KMS-11 (cell line): ENCODE results near the gene TMEM79.
"Not testable (repeated sequence)": the region's sequence is repeated elsewhere in the genome, so short reads cannot be mapped to it uniquely, and the experiment has no call there.

Experiments
- H2AFZ ChIP-seq: fragments of 200-600 bp; sonication (generic); 2 replicates; pipeline ENCODE4 v1.6.1; 2016; ENCODE audit warnings: antibody characterized with exemption, mixed run types, low read depth
- H3K27ac ChIP-seq: fragments of 200-600 bp; sonication (generic); 2 replicates; pipeline ENCODE4 v1.6.1; 2016; ENCODE audit warnings: mild to moderate bottlenecking, mixed run types
- H3K27me3 ChIP-seq: fragments of 200-600 bp; sonication (generic); 2 replicates; pipeline ENCODE4 v1.6.1; 2017; ENCODE audit warnings: mild to moderate bottlenecking, low read depth, mixed run types, moderate library complexity; ENCODE audit not compliant: insufficient read depth
- H3K36me3 ChIP-seq: fragments of 200-600 bp; sonication (generic); 2 replicates; pipeline ENCODE4 v1.6.1; 2017; ENCODE audit warnings: mild to moderate bottlenecking, mixed run types; ENCODE audit not compliant: insufficient read depth
- H3K4me1 ChIP-seq: fragments of 200-600 bp; sonication (generic); 2 replicates; pipeline ENCODE4 v1.6.1; 2016; ENCODE audit warnings: mild to moderate bottlenecking, low read depth, mixed run types; ENCODE audit not compliant: poor library complexity, severe bottlenecking
- H3K4me2 ChIP-seq: fragments of 200-600 bp; sonication (generic); 2 replicates; pipeline ENCODE4 v1.7.0; 2016; ENCODE audit warnings: mild to moderate bottlenecking, mixed run types
- H3K4me3 ChIP-seq: fragments of 200-600 bp; sonication (generic); IDR thresholded peaks from 2 replicates; pipeline ENCODE4 v1.6.1; 2017; ENCODE audit warnings: low read depth, low read length, mixed read lengths; ENCODE audit not compliant: insufficient read depth
- H3K79me2 ChIP-seq: fragments of 200-600 bp; sonication (generic); 2 replicates; pipeline ENCODE4 v1.6.1; 2016; ENCODE audit warnings: low read depth, mixed run types; ENCODE audit not compliant: insufficient read depth
- H3K9ac ChIP-seq: fragments of 200-600 bp; sonication (generic); 2 replicates; pipeline ENCODE4 v1.6.1; 2016; ENCODE audit warnings: mild to moderate bottlenecking, mixed run types
- H4K20me1 ChIP-seq: fragments of 200-600 bp; sonication (generic); 2 replicates; pipeline ENCODE4 v1.6.1; 2016; ENCODE audit warnings: mild to moderate bottlenecking, mixed run types; ENCODE audit not compliant: insufficient read depth
- TF ChIP-seq, protein P1 (sequence below): fragments of 200-600 bp; sonication (generic); conservative IDR thresholded peaks from 2 replicates; pipeline ENCODE4 v1.6.1; 2017; ENCODE audit warnings: low read depth, mild to moderate bottlenecking, antibody characterized with exemption, low read length, moderate library complexity, mixed read lengths

The TMEM79 gene

DNA sequence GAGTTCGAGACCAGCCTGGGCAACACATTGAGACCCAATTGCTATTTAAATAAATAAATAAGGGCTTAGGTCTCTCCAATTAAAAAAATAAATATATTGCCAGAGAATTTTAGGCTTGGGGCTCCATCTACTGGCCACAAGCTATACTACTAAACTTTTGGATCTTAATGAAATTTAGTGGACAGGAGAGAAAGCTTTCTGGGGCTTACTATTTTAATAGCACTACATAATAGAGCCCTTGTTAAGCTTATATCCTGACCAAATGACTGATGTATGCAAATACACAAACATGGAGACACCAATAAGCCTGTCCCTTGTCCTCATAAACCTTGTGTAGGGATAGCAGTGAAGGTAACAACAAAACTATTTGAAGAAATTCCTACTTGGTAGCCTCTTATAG is 35.5 kb downstream of the TMEM79 start:
- Histone ChIP-seq H3K9ac (no peak overlapping the region), H3K27me3 (no peaks in the 10 kb centered on the region), H2AFZ (no peak overlapping the region), H3K4me2 (no peak overlapping the region), H3K27ac (no peak overlapping the region; the same call in 1 of the 2 replicates), H3K79me2 (peaks cover 38% of the 10 kb centered on the region; the same call in 1 of the 2 replicates), H4K20me1 (peaks cover 20% of the 10 kb centered on the region; the same call in 1 of the 2 replicates), H3K36me3 (peaks cover 94% of the 10 kb centered on the region; the same call in 1 of the 2 replicates), H3K4me3 (no peak overlapping the region), H3K4me1 (no peaks in the 10 kb centered on the region)
- TF ChIP-seq, protein P1, sequence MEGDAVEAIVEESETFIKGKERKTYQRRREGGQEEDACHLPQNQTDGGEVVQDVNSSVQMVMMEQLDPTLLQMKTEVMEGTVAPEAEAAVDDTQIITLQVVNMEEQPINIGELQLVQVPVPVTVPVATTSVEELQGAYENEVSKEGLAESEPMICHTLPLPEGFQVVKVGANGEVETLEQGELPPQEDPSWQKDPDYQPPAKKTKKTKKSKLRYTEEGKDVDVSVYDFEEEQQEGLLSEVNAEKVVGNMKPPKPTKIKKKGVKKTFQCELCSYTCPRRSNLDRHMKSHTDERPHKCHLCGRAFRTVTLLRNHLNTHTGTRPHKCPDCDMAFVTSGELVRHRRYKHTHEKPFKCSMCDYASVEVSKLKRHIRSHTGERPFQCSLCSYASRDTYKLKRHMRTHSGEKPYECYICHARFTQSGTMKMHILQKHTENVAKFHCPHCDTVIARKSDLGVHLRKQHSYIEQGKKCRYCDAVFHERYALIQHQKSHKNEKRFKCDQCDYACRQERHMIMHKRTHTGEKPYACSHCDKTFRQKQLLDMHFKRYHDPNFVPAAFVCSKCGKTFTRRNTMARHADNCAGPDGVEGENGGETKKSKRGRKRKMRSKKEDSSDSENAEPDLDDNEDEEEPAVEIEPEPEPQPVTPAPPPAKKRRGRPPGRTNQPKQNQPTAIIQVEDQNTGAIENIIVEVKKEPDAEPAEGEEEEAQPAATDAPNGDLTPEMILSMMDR = peak; percentile 98

DNA sequence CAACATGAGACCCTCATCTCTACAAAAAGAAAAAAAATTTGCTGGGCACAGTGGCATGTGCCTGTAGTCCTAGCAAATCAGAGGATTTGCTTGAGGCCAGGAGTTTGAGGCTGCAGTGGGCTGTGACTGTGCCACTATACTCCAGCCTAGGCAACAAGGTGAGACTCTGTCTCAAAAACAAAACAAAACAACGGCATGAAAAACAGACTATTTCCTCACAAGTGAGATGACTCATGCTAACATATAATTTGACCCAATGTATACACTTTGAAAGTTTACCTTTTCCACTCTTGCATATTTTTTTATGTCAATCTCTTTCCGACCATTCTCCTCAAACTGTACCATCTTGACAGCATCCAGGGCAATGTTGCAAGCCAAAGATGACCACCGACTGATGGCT is 36.4 kb downstream of the TMEM79 start:
- Histone ChIP-seq H3K9ac (no peak overlapping the region), H3K27me3 (no peaks in the 10 kb centered on the region), H3K4me1 (no peaks in the 10 kb centered on the region), H3K27ac (no peak overlapping the region), H4K20me1 (peaks cover 12% of the 10 kb centered on the region; the same call in 1 of the 2 replicates), H3K4me3 (no peak overlapping the region), H3K36me3 (peaks cover 94% of the 10 kb centered on the region; the same call in 1 of the 2 replicates), H2AFZ (no peak overlapping the region), H3K79me2 (peaks cover 41% of the 10 kb centered on the region; the same call in 1 of the 2 replicates), H3K4me2 (no peak overlapping the region)
- TF ChIP-seq, protein P1 = no peak

DNA sequence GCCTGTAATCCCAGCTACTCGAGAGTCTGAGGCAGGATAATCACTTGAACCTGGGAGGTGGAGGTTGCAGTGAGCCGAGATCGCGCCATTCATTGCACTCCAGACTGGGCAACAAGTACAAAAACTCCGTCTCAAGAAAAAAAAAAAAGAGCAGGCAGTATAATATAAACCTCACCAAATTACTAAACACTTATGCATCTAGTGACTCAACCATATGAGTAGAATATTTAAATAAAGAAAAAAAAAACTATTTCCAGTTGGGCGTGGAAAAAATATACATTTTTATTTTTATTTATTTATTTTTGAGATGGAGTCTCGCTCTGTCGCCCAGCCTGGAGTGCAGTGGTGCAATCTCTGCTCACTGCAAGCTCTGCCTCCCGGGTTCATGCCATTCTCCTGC is 39.1 kb downstream of the TMEM79 start:
- H3K36me3 ChIP-seq = peaks cover 78% of the 10 kb centered on the region; the same call in 1 of the 2 replicates
- not testable (repeated sequence) for H3K4me3 ChIP-seq, H3K4me2 ChIP-seq, H3K27me3 ChIP-seq, H3K4me1 ChIP-seq, H3K9ac ChIP-seq, H2AFZ ChIP-seq, H3K27ac ChIP-seq
- peaks cover 12% of the 10 kb centered on the region; the same call in 1 of the 2 replicates for H4K20me1 ChIP-seq
- peaks cover 48% of the 10 kb centered on the region; the same call in 1 of the 2 replicates for H3K79me2 ChIP-seq

DNA sequence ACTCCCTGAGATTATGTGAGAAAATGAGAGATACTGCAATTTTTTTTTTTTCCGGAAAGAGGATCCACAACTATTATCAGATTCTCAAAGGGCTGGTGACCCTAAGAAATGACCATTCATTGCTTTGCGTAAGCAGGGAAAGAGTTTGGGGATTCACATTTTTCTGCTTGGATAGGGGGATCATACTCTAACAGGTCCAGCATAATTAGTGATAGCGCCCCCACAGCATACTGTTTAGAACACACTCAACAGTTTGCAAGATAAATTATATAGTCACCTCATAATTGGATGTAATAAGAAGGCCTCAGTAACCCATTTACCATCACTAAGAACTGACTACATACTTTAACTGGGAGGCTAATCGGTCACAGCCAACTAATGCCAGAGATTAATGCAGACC is 52.1 kb downstream of the TMEM79 start:
- no peaks in the 10 kb centered on the region for H3K27me3 ChIP-seq
- peak overlapping the region; percentile 4 for H3K4me3 ChIP-seq
- TF ChIP-seq, protein P1 = peak; percentile 63
- H3K4me1 ChIP-seq = peaks cover 24% of the 10 kb centered on the region
- H3K36me3 ChIP-seq = peaks cover 48% of the 10 kb centered on the region
- H3K79me2 ChIP-seq = peaks cover 61% of the 10 kb centered on the region
- H2AFZ ChIP-seq = no peak overlapping the region
- no peak overlapping the region for H3K27ac ChIP-seq
- peaks cover 22% of the 10 kb centered on the region for H4K20me1 ChIP-seq
- H3K4me2 ChIP-seq = peak overlapping the region; percentile 79
- no peak overlapping the region for H3K9ac ChIP-seq

DNA sequence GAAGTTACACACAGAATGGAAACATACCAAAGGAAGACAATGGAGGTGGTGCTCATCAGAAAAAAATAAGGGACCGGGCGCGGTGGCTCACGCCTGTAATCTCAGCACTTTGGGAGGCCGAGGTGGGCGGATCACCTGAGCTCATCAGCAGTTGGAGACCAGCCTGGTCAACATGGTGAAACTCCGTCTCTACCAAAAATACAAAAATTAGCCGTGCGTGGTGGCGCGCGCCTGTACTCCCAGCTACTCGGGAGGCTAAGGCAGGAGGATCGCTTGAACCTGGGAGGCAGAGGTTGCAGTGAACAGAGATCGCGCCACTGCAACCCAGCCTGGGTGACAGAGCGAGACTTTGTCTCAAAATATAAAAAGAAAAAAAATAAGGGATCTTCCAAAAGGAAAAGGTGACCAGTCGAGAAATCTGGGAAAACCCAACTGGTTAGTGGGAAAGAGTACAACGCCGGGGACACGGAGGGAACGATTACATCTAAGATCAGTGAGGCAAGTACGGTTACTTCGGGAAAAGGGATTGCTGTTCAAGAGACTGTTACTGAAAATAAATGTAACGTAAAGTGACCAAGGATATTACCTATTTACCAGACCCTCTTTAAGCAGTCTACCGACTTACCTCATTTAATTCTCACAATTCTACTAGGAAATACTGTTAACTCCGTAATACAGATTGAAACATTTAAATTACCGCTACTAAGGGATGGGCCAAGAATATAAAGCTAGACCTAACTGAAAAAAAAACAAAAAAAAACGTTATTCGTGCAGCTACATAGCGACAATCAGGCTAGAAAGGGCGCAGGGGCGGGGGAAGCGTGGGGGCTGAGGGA is 53.1 kb downstream of the TMEM79 start:
- peaks cover 43% of the 10 kb centered on the region for H3K36me3 ChIP-seq
- H3K27ac ChIP-seq = peak overlapping the region; percentile 79
- H3K9ac ChIP-seq = peak overlapping the region; percentile 65
- peaks cover 22% of the 10 kb centered on the region for H4K20me1 ChIP-seq
- no peaks in the 10 kb centered on the region for H3K27me3 ChIP-seq
- H3K4me2 ChIP-seq = peak overlapping the region; percentile 79
- H3K4me1 ChIP-seq = peaks cover 24% of the 10 kb centered on the region
- peaks cover 56% of the 10 kb centered on the region for H3K79me2 ChIP-seq
- H2AFZ ChIP-seq = peak overlapping the region; percentile 47
- peak overlapping the region; percentile 100 for H3K4me3 ChIP-seq
- TF ChIP-seq, protein P1 = no peak
